Panc1 (cell line): Measurements from ENCODE around the gene RIMBP2. TPM values are rescaled to one million over a fixed set of nuclear protein-coding genes. Genes with fewer than 3 reads are reported as not detected.

ENCODE experiments used
- ATAC-seq: fragments of 200-7000 bp; cut with Tn5 transposase; 2 replicates; pipeline ENCODE4 v1.9.1; 2020; ENCODE audit warnings: mild to moderate bottlenecking, moderate library complexity
- BruUV-seq: library from RNA; stranded (reverse); fragments of 400-500 nt; replicated peaks from 2 replicates; lab custom pipeline; 2021; lab: Mats Ljungman, UMichigan
- CTCF ChIA-PET: fragments of 300-600 bp; sonication (Branson Sonifier 250); formaldehyde crosslinking; loops from one replicate; lab custom pipeline; 2022; ENCODE audit warnings: antibody characterized with exemption; lab: Charles Lee
- POLR2A ChIA-PET: fragments of 300-600 bp; sonication (Branson Sonifier 250); formaldehyde crosslinking; loops from one replicate; lab custom pipeline; 2022; ENCODE audit warnings: antibody characterized with exemption; lab: Charles Lee
- DNase-seq: peaks from one replicate; pipeline ENCODE4 v3.0.0-alpha.2; 2010; ENCODE audit warnings: low read depth, low spot score
- H3K27ac ChIP-seq: 2 replicates; pipeline ENCODE4 v1.5.1; 2011; ENCODE audit warnings: mild to moderate bottlenecking, low read length, inconsistent platforms
- H3K27me3 ChIP-seq: fragments of 200-500 bp; sonication (Bioruptor generic); 2 replicates; pipeline ENCODE4 v1.6.0; 2014; ENCODE audit warnings: low read length, inconsistent platforms; ENCODE audit not compliant: control insufficient read depth, insufficient read depth
- H3K36me3 ChIP-seq: fragments of 200-500 bp; sonication (Bioruptor generic); 2 replicates; pipeline ENCODE4 v1.5.1; 2014; ENCODE audit warnings: inconsistent platforms, mild to moderate bottlenecking, low read length, moderate library complexity; ENCODE audit not compliant: control insufficient read depth, insufficient read depth
- H3K4me1 ChIP-seq: 2 replicates; pipeline ENCODE4 v1.5.1; 2011; ENCODE audit warnings: inconsistent platforms, mild to moderate bottlenecking, low read length, moderate library complexity; ENCODE audit not compliant: control insufficient read depth, insufficient read depth
- H3K4me3 ChIP-seq, 2 experiments: 2 replicates each; pipeline ENCODE4 v1.5.1; 2011 to 2012; ENCODE audit warnings: low read depth in 2 of 2, low read length in 2 of 2, mild to moderate bottlenecking in 2 of 2, inconsistent platforms in 1 of 2, moderate library complexity in 1 of 2
- H3K9me3 ChIP-seq: fragments of 200-500 bp; sonication (Bioruptor generic); 2 replicates; pipeline ENCODE4 v1.5.1; 2014; ENCODE audit warnings: low read depth, mild to moderate bottlenecking, inconsistent platforms, low read length, moderate library complexity; ENCODE audit not compliant: control insufficient read depth, insufficient read depth
- POLR2AphosphoS5 ChIP-seq: IDR thresholded peaks from 2 replicates; pipeline ENCODE4 v1.6.1; 2012; ENCODE audit warnings: mild to moderate bottlenecking, low read depth, low read length, moderate library complexity
- SIN3A ChIP-seq: IDR thresholded peaks from 2 replicates; pipeline ENCODE4 v1.6.1; 2012; ENCODE audit warnings: low read depth, mild to moderate bottlenecking, low read length, moderate library complexity, borderline replicate concordance; ENCODE audit not compliant: insufficient read depth
- TCF7L2 ChIP-seq: IDR thresholded peaks from 2 replicates; pipeline ENCODE4 v1.6.1; 2011; ENCODE audit warnings: mild to moderate bottlenecking, low read depth, low read length, inconsistent platforms
- in situ Hi-C: cut with HindIII; loops from 2 replicates; pipeline ENCODE4 v1.10.0; 2016; ENCODE audit warnings: low sequenced_read_pairs, low pct_unique_long_range_greater_than_20kb
- intact Hi-C: fragments of 100-400 bp; cut with micrococcal nuclease; formaldehyde crosslinking; loops from one replicate; pipeline ENCODE4 v1.10.0; 2022; ENCODE audit not compliant: unreplicated experiment
- total RNA-seq: library from RNA; stranded (reverse); gene quantifications from one replicate; pipeline ENCODE4 v1.2.1, GENCODE V29; 2021; ENCODE audit not compliant: unreplicated experiment
- TF ChIP-seq, protein P1 (sequence below), 2 experiments: IDR thresholded peaks; 2 replicates each; pipeline ENCODE4 v1.6.1; 2011 to 2012; ENCODE audit warnings: low read depth in 2 of 2, control low read depth in 1 of 2, low read length in 1 of 2, mild to moderate bottlenecking in 1 of 2, moderate library complexity in 1 of 2; ENCODE audit not compliant: insufficient read depth in 1 of 2
- TF ChIP-seq, protein P2 (sequence below): fragments of 450-650 bp; IDR thresholded peaks from 2 replicates; pipeline ENCODE4 v1.5.1; 2017; ENCODE audit warnings: mild to moderate bottlenecking

The RIMBP2 gene
- total RNA-seq, 1 experiment from 2014 or later = not detected

DNA sequence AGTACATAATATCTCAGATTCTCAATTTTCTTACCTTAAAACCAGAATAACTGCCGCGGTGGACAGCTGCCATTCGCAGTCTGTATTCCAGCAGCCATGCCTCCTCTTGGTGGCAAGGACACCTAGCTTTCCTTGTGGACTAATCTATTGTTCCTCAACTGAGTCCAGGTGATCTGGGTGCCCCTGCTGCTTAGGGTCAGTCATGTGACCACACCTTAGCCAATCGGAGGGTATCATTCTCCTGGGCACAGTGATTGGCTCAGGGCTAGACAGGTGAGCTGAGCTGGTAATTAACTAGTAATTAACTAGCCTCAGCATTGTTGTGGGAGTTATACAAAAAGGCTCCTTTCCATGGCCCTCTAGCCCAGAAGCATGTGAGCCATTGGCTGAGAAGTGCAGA is 55.0 kb downstream of the RIMBP2 start:
- Histone ChIP-seq H3K9me3 (no peaks in the 10 kb centered on the region), H3K4me3 (no peak overlapping the region), H3K4me1 (no peaks in the 10 kb centered on the region), H3K27ac (no peak overlapping the region), H3K27me3 (peaks cover 1% of the 10 kb centered on the region; the same call in 1 of the 2 replicates), H3K36me3 (no peaks in the 10 kb centered on the region)
- in situ Hi-C loops (no loop called here), intact Hi-C loops (no loop called here)
- TF ChIP-seq, protein P1, sequence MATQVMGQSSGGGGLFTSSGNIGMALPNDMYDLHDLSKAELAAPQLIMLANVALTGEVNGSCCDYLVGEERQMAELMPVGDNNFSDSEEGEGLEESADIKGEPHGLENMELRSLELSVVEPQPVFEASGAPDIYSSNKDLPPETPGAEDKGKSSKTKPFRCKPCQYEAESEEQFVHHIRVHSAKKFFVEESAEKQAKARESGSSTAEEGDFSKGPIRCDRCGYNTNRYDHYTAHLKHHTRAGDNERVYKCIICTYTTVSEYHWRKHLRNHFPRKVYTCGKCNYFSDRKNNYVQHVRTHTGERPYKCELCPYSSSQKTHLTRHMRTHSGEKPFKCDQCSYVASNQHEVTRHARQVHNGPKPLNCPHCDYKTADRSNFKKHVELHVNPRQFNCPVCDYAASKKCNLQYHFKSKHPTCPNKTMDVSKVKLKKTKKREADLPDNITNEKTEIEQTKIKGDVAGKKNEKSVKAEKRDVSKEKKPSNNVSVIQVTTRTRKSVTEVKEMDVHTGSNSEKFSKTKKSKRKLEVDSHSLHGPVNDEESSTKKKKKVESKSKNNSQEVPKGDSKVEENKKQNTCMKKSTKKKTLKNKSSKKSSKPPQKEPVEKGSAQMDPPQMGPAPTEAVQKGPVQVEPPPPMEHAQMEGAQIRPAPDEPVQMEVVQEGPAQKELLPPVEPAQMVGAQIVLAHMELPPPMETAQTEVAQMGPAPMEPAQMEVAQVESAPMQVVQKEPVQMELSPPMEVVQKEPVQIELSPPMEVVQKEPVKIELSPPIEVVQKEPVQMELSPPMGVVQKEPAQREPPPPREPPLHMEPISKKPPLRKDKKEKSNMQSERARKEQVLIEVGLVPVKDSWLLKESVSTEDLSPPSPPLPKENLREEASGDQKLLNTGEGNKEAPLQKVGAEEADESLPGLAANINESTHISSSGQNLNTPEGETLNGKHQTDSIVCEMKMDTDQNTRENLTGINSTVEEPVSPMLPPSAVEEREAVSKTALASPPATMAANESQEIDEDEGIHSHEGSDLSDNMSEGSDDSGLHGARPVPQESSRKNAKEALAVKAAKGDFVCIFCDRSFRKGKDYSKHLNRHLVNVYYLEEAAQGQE (IDR thresholded peaks at IDR 0.05; ENCODE audit: insufficient read depth in 1 of 2, low read depth in 2 of 2, low read length in 1 of 2) = no peak
- TF ChIP-seq TCF7L2 (no peak), POLR2AphosphoS5 (no peak), SIN3A (no peak)
- TF ChIP-seq, protein P2, sequence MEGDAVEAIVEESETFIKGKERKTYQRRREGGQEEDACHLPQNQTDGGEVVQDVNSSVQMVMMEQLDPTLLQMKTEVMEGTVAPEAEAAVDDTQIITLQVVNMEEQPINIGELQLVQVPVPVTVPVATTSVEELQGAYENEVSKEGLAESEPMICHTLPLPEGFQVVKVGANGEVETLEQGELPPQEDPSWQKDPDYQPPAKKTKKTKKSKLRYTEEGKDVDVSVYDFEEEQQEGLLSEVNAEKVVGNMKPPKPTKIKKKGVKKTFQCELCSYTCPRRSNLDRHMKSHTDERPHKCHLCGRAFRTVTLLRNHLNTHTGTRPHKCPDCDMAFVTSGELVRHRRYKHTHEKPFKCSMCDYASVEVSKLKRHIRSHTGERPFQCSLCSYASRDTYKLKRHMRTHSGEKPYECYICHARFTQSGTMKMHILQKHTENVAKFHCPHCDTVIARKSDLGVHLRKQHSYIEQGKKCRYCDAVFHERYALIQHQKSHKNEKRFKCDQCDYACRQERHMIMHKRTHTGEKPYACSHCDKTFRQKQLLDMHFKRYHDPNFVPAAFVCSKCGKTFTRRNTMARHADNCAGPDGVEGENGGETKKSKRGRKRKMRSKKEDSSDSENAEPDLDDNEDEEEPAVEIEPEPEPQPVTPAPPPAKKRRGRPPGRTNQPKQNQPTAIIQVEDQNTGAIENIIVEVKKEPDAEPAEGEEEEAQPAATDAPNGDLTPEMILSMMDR = no peak
- ATAC-seq (no peak), DNase-seq (no peak)
- no TSS peak for BruUV-seq
- ChIA-PET POLR2A (no interaction called here), CTCF (no interaction called here)

DNA sequence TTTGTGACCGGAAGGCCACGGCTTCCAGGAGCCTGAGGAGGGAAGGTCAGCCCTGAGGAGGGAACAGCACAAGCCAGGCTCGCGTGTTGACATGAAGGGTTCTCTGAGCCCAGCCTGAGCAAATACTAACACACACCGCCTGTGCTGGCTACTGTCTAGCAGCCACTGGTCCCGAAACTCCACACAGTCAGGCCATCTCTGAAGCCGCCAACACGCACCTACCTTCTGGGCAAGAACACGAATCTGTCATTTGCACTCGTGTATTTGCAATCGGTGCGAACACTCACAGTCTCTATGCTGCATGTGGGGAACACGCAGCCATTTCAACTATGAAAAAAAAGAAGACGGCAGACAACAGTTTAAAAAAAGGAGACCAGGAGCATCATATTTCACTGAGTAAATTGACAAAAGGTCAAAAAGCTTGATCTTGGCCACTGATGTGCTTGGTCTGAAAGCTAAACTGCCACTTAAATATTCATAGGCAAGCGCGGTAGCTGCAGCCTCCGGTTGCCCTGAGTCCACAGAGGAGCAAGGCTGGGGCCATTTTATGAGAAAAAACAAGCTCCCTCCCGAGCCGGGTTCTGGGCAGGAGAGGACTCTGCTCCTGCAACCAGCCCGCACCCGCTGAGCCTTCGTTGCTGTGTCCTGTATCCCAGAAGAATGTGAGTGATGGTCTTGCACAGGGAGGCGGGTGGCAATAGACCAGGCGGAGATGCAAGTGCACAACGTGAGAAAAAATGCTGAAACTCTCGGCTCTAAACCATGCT is 57.8 kb downstream of the RIMBP2 start:
- TF ChIP-seq, protein P1 (IDR thresholded peaks at IDR 0.05; ENCODE audit: insufficient read depth in 1 of 2, low read depth in 2 of 2, low read length in 1 of 2) = no peak
- TF ChIP-seq TCF7L2 (no peak), SIN3A (no peak), POLR2AphosphoS5 (no peak)
- TF ChIP-seq, protein P2 = no peak
- ATAC-seq = 0 out of 2 replicates have a peak, but pooled peaks have one; percentile 31
- no peaks in the 10 kb centered on the region for H3K36me3 ChIP-seq
- H3K27me3 ChIP-seq = no peaks in the 10 kb centered on the region
- no peaks in the 10 kb centered on the region for H3K4me1 ChIP-seq
- H3K9me3 ChIP-seq = no peaks in the 10 kb centered on the region
- CTCF ChIA-PET = no interaction called here
- H3K4me3 ChIP-seq = no peak overlapping the region
- in situ Hi-C loops (no loop called here), intact Hi-C loops (no loop called here)
- BruUV-seq = no TSS peak
- DNase-seq = no peak
- no peak overlapping the region for H3K27ac ChIP-seq
- POLR2A ChIA-PET = no interaction called here
